ENCODE data around the gene PCDHGB6.
A peak's percentile ranks its signal among the peaks of the same experiment; 100 is the strongest.
"Not testable (repeated sequence)": the region's sequence is repeated elsewhere in the genome, so short reads cannot be mapped to it uniquely, and the experiment has no call there.

Gene PCDHGB6

DNA sequence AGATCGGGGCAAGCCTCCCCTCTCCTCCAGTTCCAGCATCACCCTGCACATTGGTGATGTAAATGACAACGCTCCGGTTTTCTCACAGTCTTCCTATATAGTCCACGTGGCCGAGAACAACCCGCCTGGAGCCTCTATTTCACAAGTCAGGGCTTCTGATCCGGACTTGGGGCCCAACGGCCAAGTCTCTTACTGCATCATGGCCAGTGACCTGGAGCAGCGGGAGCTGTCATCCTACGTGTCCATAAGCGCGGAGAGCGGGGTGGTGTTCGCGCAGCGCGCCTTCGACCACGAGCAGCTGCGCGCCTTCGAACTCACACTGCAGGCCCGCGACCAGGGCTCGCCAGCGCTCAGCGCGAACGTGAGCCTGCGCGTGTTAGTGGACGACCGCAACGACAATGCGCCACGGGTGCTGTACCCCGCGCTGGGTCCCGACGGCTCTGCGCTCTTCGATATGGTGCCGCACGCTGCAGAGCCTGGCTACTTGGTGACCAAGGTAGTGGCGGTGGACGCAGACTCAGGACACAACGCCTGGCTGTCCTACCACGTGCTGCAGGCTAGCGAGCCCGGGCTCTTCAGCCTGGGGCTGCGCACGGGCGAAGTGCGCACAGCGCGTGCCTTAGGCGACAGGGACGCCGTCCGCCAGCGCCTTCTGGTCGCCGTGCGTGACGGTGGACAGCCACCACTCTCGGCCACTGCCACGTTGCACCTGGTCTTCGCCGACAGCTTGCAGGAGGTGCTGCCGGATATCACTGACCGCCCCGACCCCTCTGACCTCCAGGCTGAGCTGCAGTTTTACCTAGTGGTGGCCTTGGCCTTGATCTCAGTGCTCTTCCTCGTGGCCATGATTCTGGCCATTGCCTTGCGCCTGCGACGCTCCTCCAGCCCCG is 18.4 kb upstream of the PCDHGB6 start:
- DNase-seq, result no peak

DNA sequence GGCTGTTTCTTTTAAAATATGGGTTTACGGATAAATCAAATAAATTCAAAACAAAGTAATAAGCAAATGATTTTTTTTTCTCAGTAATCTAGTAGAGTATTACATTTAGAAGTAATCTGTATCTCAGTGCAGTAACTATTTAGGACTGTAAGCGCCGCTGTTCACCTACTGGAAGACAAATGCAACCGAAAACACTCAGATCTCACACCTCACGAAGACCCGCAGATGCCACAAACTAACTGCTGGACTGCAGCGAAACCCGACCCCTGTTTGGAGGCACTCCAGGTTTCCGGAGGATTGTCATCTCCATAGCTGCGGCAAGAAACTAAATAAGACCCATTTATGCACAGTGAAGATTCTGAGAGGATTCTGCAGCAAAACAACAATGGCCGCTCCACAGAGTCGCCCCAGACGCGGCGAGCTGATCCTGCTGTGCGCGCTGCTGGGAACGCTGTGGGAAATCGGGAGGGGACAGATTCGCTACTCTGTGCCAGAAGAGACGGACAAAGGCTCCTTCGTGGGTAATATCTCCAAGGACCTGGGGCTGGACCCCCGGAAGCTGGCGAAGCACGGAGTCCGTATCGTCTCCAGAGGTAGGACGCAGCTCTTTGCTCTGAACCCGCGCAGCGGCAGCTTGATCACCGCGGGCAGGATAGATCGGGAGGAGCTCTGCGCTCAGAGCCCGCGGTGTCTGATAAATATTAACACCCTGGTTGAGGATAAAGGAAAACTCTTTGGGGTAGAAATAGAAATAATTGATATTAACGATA is 15.2 kb upstream of the PCDHGB6 start, which contains the start of gene PCDHGA8:
TSS of gene PCDHGA8 (plus strand) at position 205 of the 770 bp plus-strand sequence. CDS start at position 386, 181 bp downstream.
- DNase-seq, result no peak

DNA sequence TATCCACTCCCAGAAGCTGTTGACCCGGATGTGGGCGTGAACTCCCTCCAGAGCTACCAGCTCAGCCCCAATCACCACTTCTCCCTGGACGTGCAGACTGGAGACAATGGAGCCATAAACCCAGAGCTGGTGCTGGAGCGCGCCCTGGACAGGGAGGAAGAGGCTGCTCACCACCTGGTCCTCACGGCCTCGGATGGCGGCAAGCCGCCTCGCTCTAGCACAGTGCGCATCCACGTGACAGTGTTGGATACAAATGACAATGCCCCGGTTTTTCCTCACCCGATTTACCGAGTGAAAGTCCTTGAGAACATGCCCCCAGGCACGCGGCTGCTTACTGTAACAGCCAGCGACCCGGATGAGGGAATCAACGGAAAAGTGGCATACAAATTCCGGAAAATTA is 14.6 kb upstream of the PCDHGB6 start:
- no peak for DNase-seq

DNA sequence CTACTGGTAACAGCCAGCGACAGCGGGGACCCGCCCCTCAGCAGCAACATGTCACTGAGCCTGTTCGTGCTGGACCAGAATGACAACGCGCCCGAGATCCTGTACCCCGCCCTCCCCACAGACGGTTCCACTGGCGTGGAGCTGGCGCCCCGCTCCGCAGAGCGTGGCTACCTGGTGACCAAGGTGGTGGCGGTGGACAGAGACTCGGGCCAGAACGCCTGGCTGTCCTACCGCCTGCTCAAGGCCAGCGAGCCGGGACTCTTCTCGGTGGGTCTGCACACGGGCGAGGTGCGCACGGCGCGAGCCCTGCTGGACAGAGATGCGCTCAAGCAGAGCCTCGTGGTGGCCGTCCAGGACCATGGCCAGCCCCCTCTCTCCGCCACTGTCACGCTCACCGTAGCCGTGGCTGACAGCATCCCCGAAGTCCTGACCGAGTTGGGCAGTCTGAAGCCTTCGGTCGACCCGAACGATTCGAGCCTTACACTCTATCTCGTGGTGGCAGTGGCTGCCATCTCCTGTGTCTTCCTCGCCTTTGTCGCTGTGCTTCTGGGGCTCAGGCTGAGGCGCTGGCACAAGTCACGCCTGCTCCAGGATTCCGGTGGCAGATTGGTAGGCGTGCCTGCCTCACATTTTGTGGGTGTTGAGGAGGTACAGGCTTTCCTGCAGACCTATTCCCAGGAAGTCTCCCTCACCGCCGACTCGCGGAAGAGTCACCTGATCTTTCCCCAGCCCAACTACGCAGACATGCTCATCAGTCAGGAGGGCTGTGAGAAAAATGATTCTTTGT is 13.2 kb upstream of the PCDHGB6 start:
- DNase-seq, result not testable (repeated sequence)

DNA sequence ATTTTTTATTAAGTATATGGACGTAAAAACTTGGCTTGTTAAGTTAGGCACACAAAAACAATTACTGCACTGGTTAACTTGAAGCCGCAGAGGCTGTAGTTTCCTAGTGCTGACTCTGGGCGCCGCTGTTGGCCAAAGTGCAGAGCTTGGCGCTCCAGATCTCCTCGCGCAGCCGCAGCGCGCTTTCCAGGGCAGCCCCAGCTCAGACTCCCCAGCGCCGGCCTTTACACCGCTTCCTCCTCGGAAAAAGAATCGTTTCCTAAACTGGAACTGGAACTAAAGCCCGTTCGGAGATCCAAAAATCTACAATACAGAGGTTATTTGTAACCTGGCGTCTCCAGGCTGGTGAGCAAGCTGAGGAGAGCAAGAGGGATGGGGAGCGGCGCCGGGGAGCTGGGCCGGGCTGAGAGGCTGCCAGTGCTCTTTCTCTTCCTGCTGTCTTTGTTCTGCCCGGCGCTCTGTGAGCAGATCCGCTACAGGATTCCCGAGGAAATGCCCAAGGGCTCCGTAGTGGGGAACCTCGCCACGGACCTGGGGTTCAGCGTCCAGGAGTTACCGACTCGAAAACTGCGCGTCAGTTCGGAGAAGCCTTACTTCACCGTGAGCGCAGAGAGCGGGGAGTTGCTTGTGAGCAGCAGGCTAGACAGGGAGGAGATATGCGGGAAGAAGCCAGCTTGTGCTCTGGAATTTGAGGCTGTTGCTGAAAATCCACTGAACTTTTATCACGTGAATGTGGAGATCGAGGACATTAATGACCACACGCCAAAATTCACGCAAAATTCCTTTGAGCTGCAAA is 9.9 kb upstream of the PCDHGB6 start, which contains the start of gene PCDHGB5:
TSS of gene PCDHGB5 (plus strand) at position 192 of the 796 bp plus-strand sequence. CDS start at position 373, 181 bp downstream.
- DNase-seq, result not testable (repeated sequence)

DNA sequence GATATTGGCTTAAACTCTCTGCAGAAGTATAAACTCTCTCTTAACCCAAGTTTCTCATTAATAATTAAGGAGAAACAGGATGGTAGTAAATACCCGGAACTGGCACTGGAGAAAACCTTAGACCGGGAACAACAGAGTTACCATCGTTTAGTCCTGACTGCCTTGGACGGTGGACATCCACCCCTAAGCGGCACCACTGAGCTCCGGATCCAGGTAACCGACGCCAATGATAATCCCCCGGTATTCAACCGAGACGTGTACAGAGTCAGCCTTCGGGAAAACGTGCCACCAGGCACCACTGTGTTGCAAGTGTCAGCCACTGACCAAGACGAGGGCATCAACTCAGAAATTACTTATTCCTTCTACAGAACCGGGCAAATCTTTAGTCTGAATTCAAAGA is 9.2 kb upstream of the PCDHGB6 start:
- no peak for DNase-seq

DNA sequence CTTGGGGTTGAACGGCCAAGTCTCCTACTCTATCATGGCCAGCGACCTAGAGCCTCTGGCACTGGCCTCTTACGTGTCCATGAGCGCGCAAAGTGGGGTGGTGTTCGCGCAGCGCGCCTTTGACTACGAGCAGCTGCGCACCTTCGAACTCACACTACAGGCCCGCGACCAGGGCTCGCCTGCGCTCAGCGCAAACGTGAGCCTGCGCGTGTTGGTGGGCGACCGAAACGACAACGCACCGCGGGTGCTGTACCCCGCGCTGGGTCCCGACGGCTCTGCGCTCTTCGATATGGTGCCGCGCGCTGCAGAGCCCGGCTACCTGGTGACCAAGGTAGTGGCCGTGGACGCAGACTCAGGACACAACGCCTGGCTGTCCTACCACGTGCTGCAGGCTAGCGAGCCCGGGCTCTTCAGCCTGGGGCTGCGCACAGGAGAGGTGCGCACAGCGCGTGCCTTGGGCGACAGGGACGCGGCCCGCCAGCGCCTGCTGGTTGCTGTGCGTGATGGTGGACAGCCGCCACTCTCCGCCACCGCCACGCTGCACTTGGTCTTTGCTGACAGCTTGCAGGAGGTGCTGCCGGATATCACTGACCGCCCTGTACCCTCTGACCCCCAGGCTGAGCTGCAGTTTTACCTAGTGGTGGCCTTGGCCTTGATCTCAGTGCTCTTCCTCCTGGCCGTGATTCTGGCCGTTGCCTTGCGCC is 8.1 kb upstream of the PCDHGB6 start:
- no peak for DNase-seq

DNA sequence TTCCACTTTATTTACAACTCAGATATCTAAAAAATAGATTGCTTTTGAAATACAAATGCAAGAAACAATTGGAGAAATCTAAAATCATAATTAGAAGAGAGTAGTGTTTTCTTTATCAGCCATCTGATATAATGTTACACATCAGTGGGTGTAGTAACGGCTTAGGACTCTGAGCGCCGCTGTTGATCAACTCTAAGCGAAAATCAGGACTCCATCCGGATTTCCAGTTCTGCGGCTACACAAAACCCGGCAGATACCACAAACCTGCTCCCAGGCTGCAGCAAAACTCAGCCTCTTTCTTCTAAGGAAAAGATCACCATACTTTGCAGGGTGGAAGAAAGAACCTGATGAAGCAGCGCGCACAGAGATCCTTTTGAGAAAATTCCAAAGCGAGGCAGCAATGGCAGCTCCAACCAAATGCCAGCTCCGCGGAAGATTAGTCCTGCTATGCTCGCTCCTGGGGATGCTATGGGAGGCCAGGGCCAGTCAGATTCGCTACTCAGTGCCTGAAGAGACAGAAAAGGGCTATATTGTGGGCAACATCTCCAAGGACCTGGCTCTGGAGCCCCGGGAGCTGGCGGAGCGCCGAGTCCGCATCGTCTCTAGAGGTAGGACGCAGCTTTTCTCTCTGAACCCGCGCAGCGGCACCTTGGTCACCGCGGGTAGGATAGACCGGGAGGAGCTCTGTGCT is 5.1 kb upstream of the PCDHGB6 start, which contains the start of gene PCDHGA9:
TSS of gene PCDHGA9 (plus strand) at position 226 of the 691 bp plus-strand sequence. CDS start at position 401, 175 bp downstream.
- DNase-seq, result no peak

DNA sequence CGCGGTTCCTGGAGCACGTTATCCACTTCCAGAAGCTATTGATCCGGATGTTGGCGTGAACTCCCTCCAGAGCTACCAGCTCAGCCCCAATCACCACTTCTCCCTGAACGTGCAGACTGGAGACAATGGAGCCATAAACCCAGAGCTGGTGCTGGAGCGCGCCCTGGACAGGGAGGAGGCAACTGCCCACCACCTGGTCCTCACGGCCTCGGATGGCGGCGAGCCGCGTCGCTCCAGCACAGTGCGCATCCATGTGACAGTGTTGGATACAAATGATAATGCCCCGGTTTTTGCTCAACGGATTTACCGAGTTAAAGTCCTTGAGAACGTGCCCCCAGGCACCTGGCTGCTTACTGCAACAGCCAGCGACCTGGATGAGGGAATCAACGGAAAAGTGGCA is 4.4 kb upstream of the PCDHGB6 start:
- DNase-seq, result no peak

DNA sequence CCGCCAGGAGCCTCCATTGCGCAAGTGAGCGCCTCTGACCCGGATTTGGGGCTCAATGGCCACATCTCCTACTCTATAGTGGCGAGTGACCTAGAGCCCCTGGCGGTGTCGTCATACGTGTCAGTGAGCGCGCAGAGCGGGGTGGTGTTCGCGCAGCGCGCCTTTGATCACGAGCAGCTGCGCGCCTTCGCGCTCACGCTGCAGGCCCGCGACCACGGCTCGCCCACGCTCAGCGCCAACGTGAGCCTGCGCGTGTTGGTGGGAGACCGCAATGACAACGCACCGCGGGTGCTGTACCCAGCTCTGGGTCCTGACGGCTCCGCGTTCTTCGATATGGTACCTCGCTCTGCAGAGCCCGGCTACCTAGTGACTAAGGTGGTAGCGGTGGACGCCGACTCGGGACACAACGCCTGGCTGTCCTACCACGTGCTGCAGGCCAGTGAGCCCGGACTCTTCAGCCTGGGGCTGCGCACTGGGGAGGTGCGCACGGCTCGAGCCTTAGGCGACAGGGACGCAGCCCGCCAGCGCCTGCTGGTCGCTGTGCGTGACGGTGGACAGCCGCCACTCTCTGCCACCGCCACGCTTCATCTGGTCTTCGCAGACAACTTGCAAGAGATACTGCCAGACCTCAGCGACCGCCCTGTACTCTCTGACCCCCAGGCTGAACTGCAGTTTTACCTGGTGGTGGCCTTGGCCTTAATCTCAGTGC is 1.9 kb downstream of the PCDHGB6 start:
- no peak for DNase-seq

DNA sequence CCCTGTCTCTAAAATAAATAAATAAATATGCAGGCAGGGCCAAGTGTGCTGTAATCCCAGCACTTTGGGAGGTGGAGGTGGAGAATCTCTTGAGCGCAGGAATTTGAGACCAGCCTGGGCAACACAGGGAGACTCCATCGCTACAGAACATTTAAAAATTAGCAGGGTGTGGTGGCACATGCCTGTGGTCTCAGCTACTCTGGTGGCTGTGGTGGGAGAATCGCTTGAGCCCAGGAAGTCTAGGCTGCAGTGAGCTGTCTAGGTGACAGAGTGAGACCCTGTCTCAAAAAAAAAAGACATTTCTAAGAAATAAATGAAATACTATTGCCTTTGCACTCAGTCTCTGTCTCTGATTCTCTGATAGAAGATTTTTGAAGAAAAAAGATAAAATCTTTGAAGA is 3.8 kb downstream of the PCDHGB6 start:
- DNase-seq, result no peak

DNA sequence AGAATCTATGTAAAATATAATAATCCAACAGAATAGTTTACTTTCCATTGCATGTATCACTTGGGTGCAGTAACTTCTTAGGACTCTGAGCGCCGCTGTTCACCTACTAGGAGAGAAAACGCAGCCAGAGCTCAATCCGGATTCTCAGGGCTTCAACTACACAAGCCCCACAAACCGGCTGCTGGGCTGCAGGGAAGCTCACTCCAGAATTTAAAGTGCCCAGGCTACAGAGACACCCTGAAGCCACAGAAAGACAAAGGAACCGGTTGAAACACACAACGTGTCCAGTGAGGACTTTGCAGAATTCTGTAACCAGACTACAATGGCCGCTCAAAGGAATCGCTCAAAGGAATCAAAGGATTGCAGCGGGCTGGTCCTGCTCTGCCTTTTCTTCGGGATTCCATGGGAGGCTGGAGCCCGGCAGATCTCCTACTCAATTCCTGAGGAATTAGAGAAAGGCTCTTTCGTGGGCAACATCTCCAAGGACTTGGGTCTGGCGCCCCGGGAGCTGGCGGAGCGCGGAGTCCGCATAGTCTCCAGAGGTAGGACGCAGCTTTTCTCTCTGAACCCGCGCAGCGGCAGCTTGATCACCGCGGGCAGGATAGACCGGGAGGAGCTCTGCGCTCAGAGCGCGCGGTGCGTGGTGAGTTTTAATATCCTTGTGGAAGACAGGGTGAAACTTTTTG is 5.2 kb downstream of the PCDHGB6 start, which contains the start of gene PCDHGA10:
TSS of gene PCDHGA10 (plus strand) at position 134 of the 686 bp plus-strand sequence. CDS start at position 323, 189 bp downstream.
- DNase-seq, result peak; percentile 47

DNA sequence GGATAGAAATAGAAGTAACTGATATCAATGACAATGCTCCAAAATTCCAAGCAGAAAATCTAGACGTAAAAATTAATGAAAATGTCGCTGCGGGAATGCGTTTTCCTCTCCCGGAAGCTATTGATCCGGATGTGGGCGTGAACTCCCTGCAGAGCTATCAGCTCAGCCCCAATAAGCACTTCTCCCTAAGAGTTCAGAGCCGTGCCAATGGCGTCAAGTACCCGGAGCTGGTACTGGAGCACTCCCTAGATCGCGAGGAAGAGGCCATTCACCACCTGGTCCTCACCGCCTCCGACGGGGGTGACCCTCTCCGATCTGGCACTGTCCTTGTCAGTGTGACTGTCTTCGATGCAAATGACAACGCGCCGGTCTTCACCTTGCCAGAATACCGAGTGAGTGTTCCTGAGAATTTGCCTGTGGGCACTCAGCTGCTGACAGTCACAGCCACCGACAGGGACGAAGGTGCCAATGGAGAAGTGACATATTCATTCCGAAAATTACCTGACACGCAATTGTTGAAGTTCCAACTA is 5.8 kb downstream of the PCDHGB6 start:
- no peak for DNase-seq

DNA sequence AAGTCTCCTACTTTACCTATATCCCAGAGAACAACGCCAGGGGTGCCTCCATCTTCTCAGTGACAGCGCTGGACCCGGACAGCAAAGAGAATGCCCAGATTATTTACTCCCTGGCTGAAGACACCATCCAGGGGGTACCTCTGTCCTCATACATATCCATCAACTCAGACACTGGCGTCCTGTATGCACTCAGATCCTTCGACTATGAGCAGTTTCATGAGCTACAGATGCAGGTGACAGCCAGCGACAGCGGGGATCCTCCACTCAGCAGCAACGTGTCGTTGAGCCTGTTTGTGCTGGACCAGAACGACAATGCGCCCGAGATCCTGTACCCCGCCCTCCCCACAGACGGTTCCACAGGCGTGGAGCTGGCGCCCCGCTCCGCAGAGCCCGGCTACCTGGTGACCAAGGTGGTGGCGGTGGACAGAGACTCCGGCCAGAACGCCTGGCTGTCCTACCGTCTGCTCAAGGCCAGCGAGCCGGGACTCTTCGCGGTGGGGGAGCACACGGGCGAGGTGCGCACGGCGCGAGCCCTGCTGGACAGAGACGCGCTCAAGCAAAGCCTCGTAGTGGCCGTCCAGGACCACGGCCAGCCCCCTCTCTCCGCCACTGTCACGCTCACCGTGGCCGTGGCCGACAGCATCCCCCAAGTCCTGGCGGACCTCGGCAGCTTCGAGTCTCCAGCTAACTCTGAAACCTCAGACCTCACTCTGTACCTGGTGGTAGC is 6.9 kb downstream of the PCDHGB6 start:
- DNase-seq, result not testable (repeated sequence)

DNA sequence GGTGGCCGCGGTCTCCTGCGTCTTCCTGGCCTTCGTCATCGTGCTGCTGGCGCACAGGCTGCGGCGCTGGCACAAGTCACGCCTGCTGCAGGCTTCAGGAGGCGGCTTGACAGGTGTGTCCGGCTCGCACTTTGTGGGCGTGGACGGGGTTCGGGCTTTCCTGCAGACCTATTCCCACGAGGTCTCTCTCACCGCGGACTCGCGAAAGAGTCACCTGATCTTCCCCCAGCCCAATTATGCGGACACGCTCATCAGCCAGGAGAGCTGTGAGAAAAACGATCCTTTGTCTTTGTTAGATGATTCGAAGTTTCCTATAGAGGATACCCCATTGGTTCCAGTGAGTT is 7.4 kb downstream of the PCDHGB6 start:
- DNase-seq, result not testable (repeated sequence)

DNA sequence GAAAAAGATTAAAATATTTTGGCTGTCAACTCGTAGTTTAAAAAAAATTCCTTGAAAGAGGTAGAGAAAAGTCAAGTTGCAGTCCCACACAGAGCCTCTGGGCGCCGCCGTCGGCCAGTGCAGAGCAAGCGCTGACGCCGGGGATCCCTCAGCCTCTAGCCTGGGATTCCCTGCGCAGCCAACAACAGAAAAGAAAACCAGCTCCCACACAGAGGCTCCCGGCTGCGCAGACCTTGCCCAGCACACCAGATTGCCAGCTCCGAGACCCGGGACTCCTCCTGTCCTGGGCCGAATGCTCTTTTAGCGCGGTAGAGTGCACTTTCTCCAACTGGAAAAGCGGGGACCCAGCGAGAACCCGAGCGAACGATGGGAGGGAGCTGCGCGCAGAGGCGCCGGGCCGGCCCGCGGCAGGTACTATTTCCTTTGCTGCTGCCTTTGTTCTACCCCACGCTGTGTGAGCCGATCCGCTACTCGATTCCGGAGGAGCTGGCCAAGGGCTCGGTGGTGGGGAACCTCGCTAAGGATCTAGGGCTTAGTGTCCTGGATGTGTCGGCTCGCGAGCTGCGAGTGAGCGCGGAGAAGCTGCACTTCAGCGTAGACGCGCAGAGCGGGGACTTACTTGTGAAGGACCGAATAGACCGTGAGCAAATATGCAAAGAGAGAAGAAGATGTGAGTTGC is 9.8 kb downstream of the PCDHGB6 start, which contains the start of gene PCDHGB7:
TSS of gene PCDHGB7 (plus strand) at position 184 of the 679 bp plus-strand sequence. CDS start at position 367, 183 bp downstream.
- DNase-seq, result not testable (repeated sequence)
